Endothelial cell of hepatic sinusoid (primary cell): ENCODE measurements around the gene TMC1.
"Not testable (repeated sequence)": the region's sequence is repeated elsewhere in the genome, so short reads cannot be mapped to it uniquely, and the experiment has no call there.

Source experiments
- in situ Hi-C: cut with HindIII; loops from 2 replicates; pipeline ENCODE4 v1.10.0; 2017; ENCODE audit warnings: low sequenced_read_pairs

TMC1 gene

GRCh38 chr9:72524820-72525540 lies 3.6 kb downstream of the TMC1 start:
- in situ Hi-C loops = no loop called here

GRCh38 chr9:72526901-72527800 lies 5.7 kb downstream of the TMC1 start:
- in situ Hi-C loops = no loop called here

DNA sequence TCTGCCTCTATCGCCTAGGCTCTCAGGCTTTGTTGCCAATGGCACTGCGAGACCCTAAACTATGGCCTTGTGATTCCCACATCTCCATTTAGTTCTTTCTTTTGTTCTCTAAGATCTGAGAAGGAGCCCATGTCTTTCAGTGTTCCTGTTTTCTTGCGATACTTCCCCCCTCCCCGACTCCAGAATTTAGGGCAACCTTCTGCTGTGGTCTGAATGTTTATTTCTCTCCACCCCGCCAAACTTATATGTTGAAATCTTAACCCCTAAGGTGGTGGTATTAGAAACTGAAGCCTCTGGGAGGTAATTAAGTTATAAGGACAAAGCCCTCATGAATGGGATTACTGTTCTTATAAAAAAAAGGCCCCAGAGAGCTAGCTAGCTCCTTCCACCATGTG lies 6.4 kb downstream of the TMC1 start:
- in situ Hi-C loops = no loop called here

DNA sequence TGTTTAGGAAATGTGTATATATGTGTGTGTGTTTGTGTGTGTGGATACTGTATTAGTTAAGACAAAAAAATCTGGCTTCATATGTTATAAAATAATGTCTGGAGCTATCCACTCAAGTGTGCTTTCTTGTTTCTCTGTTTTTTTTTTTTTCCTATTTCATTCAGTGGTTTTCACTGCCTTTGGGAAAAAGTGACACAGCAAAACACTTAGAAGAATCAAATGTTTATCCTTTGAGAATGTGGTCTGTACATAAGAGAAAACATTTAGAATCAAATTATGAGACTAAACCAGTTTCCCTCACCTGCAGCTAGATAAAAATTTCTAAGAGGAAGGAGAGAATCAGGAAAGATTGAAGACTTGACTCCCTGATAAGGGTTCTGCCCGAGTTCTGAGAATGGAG lies 8.1 kb downstream of the TMC1 start:
- in situ Hi-C loops = no loop called here

DNA sequence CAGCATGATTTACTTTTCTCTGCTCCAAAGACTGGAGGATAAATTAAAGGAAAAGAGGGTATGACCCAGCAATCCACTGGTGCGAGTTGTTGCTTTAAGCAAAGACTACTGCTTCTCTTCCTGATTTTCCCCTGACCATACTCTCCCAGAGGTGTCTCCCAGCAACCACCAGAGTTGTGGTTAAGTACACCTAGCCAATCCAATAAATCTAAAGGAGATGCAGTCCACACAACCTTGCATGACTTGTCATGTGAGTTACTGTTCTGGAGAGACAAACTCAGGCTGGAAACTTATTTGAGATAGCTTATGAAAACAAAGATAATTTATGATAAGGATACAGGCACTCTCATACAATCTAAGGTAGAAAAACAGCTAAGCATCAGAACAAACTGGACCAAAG lies 11.9 kb downstream of the TMC1 start:
- in situ Hi-C loops = no loop called here

- in situ Hi-C loops = no loop called here
Observed at GRCh38 chr9:72534931-72535330, 13.5 kb downstream of the TMC1 start.

DNA sequence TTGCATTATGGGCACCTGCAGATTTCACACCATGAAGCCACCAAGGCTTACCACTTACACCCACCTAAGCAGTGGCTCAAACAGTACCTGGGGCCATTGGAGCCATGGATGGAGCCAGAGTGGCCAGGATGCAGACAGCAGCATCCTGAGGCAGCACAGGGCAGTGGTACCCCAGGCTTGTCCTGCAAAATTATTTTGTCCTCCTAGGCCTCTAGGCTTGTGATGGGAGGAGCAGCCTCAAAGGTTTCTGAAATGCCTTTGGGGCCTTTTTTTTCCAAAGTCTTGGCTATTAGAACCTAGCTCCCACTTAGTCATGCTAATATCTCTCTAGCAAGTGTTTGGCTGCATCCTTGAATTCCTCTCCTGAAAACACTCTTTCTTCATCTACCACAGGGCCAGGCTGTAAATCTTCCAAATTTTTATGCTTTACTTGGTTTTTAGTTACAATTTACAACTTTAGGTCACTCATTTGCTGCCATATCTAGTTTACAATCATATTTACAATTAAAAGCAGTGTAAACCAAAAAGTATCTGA lies 15.7 kb downstream of the TMC1 start:
- in situ Hi-C loops = no loop called here

DNA sequence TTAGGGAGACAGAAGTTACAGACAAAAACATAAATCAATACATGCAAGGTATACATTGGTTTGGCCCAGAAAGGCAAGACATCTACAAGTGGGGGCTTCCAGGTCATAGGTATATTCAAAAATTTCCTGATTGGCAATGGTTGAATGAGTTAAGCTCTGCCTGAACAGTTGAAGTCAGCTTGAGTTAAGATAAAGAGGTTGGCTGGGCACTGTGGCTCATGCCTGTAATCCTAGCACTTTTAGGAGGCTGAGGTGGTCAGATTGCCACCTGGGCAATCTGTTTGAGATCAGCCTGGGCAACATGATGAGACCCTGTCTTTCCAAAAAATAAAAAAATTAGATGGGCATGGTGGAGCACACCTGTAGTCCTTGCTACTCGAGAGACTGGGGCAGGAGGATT lies 16.3 kb downstream of the TMC1 start:
- in situ Hi-C loops = no loop called here

GRCh38 chr9:72538921-72539702 lies 17.7 kb downstream of the TMC1 start:
- in situ Hi-C loops = no loop called here

DNA sequence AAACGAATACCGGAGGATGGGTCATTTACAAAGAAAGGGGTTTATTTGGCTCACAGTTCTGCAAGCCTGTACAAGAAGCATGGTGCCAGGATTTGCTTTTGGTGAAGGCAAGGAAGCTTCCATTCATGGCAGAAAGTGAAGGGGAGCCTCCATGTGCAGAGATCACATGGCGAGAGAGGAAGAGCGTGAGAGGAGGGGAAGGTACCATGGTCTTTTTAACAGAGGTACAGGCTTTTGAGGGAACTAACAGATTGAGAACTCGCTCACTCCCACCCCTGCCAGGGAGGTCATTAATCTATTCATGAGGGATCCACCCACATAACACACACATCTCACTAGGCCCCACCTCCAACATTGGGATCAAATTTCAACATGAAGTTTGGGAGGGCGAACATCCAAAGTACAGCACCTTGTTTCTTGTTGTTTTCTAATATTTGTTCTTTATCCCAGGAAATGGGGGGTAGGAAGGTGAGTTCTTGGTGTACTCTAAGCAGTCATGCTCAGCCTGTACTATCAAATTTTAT lies 18.5 kb downstream of the TMC1 start:
- in situ Hi-C loops = no loop called here

- in situ Hi-C loops = no loop called here
Observed at GRCh38 chr9:72540348-72540873, 19.0 kb downstream of the TMC1 start.

DNA sequence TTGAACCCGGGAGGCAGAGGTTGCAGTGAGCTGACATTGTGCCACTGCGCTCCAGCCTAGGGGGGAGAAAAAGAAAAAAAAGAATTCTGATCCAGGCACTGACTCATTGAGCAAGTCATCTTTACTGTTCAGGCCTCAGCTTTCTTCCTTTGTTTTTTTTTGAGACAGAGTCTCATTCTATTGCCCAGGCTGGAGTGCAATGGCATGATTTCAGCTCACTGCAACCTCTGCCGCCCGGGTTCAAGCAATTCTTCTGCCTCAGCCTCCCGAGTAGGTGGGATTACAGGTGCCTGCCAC lies 21.1 kb downstream of the TMC1 start:
- in situ Hi-C loops = not testable (repeated sequence)

GRCh38 chr9:72542917-72543316 lies 21.5 kb downstream of the TMC1 start:
- in situ Hi-C loops = no loop called here

DNA sequence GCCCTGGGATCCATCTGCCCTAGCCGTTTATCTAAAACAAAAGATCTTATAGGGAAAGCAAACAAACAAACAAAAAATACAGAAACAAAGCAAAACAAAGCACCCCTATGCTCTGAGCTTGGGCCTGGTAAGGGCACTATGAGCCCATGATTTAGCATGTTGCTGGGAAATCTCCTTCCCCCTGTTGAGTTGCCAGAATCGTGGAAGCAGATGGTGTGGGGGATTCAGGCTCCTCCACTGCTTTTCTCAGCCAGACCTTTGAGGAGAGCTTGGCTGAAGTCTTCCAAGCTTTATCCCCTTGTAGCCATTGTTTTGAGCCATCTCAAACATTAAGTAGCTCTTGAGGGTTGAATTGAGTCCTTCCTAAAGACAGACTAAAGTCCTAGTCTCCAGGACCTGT lies 29.9 kb downstream of the TMC1 start:
- in situ Hi-C loops = no loop called here

GRCh38 chr9:72552356-72552755 lies 30.9 kb downstream of the TMC1 start:
- in situ Hi-C loops = no loop called here

GRCh38 chr9:72554221-72554641 lies 32.8 kb downstream of the TMC1 start:
- in situ Hi-C loops = no loop called here

DNA sequence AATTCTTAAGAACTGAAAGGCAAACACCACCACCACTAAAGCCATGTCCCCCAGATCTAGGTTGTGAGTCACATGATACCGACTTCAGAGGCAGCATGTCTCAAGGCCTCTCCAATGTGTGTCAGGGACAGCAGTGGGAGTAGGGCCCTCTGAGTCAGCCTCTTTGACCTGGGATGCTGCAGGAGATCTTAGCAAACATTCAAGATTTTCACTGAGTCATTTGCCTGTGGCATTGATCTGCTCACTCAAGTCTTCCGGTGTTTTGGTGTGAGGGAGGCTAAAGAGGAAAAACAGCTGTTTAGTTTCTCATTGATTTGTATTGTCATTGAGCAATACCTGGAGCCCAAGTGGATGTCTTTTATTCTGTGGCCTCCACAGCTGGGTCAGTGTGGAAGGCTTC lies 36.1 kb downstream of the TMC1 start:
- in situ Hi-C loops = no loop called here

- in situ Hi-C loops = no loop called here
Observed at GRCh38 chr9:72560086-72560485, 38.7 kb downstream of the TMC1 start.

GRCh38 chr9:72563806-72564205 lies 42.4 kb downstream of the TMC1 start:
- in situ Hi-C loops = no loop called here

GRCh38 chr9:72564479-72565281 lies 43.3 kb downstream of the TMC1 start:
- in situ Hi-C loops = no loop called here
